ENCODE measurements around the gene STK10.

The STK10 gene

DNA sequence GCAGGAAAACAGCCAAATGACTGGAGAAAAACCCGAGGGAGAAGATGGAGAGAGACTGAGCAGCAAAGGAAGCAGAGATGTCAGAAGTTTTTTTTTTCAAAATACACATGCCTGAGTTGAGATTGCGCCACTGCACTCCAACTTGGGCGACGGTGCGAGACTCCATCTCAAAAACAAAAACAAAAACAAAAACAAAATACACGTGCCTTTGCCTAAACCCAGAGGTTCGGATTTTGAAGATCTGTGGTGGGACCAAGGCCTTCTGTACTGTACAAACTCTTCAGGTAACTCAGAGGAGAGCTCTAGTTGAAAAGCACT lies 142.8 kb downstream of the STK10 start:
- Histone ChIP-seq H3K27me3 (ENCODE audit: insufficient read depth, poor library complexity, severe bottlenecking) (no peaks in the 10 kb centered on the region), H3K4me3 (replicated peaks; ENCODE audit: insufficient read depth, low read length) (no peak overlapping the region), H3K27ac (replicated peaks) (no peak overlapping the region)
- no peak for TF ChIP-seq POLR2AphosphoS5 (IDR thresholded peaks at IDR 0.05; ENCODE audit: low read depth)
- TF ChIP-seq, protein P1, sequence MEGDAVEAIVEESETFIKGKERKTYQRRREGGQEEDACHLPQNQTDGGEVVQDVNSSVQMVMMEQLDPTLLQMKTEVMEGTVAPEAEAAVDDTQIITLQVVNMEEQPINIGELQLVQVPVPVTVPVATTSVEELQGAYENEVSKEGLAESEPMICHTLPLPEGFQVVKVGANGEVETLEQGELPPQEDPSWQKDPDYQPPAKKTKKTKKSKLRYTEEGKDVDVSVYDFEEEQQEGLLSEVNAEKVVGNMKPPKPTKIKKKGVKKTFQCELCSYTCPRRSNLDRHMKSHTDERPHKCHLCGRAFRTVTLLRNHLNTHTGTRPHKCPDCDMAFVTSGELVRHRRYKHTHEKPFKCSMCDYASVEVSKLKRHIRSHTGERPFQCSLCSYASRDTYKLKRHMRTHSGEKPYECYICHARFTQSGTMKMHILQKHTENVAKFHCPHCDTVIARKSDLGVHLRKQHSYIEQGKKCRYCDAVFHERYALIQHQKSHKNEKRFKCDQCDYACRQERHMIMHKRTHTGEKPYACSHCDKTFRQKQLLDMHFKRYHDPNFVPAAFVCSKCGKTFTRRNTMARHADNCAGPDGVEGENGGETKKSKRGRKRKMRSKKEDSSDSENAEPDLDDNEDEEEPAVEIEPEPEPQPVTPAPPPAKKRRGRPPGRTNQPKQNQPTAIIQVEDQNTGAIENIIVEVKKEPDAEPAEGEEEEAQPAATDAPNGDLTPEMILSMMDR (IDR thresholded peaks at IDR 0.05; ENCODE audit: insufficient read depth, low read length): no peak
- no peak for TF ChIP-seq GABPA (IDR thresholded peaks at IDR 0.05; ENCODE audit: low read depth)
- TF ChIP-seq, protein P2, sequence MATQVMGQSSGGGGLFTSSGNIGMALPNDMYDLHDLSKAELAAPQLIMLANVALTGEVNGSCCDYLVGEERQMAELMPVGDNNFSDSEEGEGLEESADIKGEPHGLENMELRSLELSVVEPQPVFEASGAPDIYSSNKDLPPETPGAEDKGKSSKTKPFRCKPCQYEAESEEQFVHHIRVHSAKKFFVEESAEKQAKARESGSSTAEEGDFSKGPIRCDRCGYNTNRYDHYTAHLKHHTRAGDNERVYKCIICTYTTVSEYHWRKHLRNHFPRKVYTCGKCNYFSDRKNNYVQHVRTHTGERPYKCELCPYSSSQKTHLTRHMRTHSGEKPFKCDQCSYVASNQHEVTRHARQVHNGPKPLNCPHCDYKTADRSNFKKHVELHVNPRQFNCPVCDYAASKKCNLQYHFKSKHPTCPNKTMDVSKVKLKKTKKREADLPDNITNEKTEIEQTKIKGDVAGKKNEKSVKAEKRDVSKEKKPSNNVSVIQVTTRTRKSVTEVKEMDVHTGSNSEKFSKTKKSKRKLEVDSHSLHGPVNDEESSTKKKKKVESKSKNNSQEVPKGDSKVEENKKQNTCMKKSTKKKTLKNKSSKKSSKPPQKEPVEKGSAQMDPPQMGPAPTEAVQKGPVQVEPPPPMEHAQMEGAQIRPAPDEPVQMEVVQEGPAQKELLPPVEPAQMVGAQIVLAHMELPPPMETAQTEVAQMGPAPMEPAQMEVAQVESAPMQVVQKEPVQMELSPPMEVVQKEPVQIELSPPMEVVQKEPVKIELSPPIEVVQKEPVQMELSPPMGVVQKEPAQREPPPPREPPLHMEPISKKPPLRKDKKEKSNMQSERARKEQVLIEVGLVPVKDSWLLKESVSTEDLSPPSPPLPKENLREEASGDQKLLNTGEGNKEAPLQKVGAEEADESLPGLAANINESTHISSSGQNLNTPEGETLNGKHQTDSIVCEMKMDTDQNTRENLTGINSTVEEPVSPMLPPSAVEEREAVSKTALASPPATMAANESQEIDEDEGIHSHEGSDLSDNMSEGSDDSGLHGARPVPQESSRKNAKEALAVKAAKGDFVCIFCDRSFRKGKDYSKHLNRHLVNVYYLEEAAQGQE (IDR thresholded peaks at IDR 0.05; ENCODE audit: insufficient replicate concordance, low read depth): no peak
- no peak for TF ChIP-seq SPI1 (IDR thresholded peaks at IDR 0.05; ENCODE audit: borderline replicate concordance, low read depth)
- DNase-seq (ENCODE audit: low read depth in 1 of 2, low spot score in 1 of 2): no peak

DNA sequence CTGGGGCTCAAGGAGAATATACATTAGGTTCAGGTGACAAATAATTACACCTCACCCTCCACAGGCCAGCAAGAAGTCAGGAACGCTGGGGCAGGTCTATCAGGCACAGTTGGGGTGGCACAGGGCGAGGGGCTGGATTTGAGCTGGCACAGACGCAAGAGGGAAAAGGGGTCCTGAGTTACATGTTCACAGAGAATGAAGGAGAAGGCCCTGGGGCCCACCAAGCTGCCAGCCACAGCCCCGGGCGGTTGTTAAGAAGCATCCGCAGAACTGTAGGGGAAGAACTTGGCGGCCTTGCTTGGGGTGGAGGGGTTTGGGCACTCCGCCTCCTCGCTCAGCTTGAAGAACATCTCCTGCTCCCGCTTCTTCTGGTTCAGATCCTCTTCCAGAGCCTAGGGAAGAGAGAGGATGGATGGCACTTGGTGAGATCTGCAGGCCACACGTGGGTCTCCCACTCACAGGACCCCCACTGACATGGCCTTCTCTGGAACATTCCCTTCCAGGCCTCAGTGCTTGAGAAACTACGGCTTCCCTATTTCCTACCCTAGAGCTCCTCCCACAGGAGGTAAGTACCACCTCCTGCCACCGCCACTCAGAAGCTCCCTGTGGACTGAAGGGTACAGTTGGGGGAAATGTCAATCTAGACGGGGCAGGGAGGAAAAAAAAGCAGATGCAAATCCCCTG lies 143.3 kb downstream of the STK10 start:
- no peak for DNase-seq (ENCODE audit: low read depth in 1 of 2, low spot score in 1 of 2)
- no peaks in the 10 kb centered on the region for H3K27me3 ChIP-seq (ENCODE audit: insufficient read depth, poor library complexity, severe bottlenecking)
- no peak overlapping the region for H3K4me3 ChIP-seq (replicated peaks; ENCODE audit: insufficient read depth, low read length)
- H3K27ac ChIP-seq (replicated peaks): no peak overlapping the region
- TF ChIP-seq, protein P1 (IDR thresholded peaks at IDR 0.05; ENCODE audit: insufficient read depth, low read length): no peak
- TF ChIP-seq, protein P2 (IDR thresholded peaks at IDR 0.05; ENCODE audit: insufficient replicate concordance, low read depth): no peak
- TF ChIP-seq POLR2AphosphoS5 (IDR thresholded peaks at IDR 0.05; ENCODE audit: low read depth) (no peak), GABPA (IDR thresholded peaks at IDR 0.05; ENCODE audit: low read depth) (no peak), SPI1 (IDR thresholded peaks at IDR 0.05; ENCODE audit: borderline replicate concordance, low read depth) (no peak)

DNA sequence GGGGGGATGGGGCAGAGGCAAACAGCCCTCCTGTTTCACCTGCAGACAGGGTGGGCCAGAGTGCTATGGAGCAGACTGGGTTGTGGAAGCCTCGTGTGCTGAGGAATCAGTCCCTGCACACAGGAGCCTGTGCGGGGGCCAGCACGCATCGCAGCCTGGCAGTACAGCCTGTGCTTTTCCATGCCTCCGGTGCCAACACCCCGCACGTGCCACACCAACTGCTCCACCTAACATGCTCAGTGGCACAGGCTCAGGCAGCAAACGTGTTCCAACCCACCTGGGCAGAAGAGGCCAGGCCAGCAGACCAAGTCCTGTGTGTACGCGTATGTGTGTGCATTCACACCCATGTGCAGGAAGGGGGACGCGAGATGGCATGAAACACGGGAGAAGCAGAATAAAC lies 144.2 kb downstream of the STK10 start:
- no peak for DNase-seq (ENCODE audit: low read depth in 1 of 2, low spot score in 1 of 2)
- TF ChIP-seq POLR2AphosphoS5 (IDR thresholded peaks at IDR 0.05; ENCODE audit: low read depth): no peak
- TF ChIP-seq, protein P2 (IDR thresholded peaks at IDR 0.05; ENCODE audit: insufficient replicate concordance, low read depth): no peak
- no peak for TF ChIP-seq SPI1 (IDR thresholded peaks at IDR 0.05; ENCODE audit: borderline replicate concordance, low read depth)
- TF ChIP-seq, protein P1 (IDR thresholded peaks at IDR 0.05; ENCODE audit: insufficient read depth, low read length): no peak
- TF ChIP-seq GABPA (IDR thresholded peaks at IDR 0.05; ENCODE audit: low read depth): no peak

More for the DNA sequence above, 144.2 kb downstream of the STK10 start:
- no peak overlapping the region for H3K4me3 ChIP-seq (replicated peaks; ENCODE audit: insufficient read depth, low read length)
- no peaks in the 10 kb centered on the region for H3K27me3 ChIP-seq (ENCODE audit: insufficient read depth, poor library complexity, severe bottlenecking)
- no peak overlapping the region for H3K27ac ChIP-seq (replicated peaks)
